AML-193 (cell line): Measurements from ENCODE around the gene PMP22.
A peak's percentile ranks its signal among the peaks of the same experiment; 100 is the strongest.
"Not testable (repeated sequence)": the region's sequence is repeated elsewhere in the genome, so short reads cannot be mapped to it uniquely, and the experiment has no call there.

Experiments
- DNase-seq, 2 experiments: peaks; one replicate each; lab custom pipeline; 2025; lab: John Stamatoyannopoulos, UW

Gene PMP22

DNA sequence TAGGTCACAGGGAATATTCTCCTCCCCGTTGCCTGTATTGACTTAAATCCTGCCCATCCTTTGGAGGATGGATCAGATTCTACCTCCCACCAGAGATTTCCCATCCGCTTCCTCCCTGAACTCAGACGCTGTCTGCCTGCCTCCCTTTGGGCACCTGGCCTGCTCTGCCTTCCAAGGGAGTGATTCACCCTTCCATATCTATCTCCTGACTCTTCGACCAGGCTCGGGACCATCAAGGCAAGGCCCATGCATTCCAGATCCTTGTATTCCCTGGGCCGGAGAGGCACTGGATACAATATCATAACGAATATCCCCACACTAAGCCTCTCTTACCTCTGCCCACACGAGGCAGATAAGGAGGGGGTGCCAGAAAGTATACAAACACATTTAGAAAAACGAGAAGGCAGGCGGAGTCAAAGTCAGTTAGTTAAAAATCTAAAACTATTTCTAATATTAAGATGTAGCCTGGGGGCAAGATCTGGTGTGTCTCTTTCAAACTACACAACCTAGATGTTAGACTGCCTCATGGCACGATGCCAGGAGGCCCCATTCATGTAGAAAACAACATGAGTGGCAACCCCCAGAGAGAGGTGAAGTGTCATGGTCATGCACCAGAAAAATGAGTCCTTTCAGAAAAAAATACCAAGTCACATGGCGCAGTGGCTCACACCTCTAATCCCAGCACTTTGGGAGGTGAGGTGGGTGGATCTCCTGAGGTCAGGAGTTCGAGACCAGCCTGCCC is 9.2 kb downstream of the PMP22 start:
- DNase-seq = no peak

- DNase-seq = no peak
Observed at GRCh38 chr17:15250135-15250860, 14.8 kb downstream of the PMP22 start.

GRCh38 chr17:15249487-15249886 is 15.6 kb downstream of the PMP22 start:
- no peak for DNase-seq

GRCh38 chr17:15247891-15248529 is 17.1 kb downstream of the PMP22 start:
- no peak for DNase-seq

DNA sequence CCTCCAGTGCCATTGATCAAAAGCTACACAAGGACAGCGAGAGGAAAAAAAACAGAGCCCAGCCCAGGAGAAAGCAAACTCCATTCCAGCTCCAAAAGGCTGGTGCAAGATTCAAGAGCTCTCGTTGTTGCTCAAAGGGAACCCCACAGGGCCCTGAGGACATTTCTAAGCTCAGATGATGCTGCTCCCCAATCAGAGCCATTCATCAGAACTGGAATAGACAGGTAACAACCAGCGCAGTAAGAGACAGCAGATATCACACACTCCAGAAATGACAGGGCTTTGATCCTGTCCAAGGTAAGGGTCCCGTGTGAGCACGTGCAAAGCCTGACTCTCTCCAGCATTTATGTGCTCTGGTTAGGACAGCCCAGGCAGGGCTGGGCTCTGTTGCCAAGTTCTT is 20.1 kb downstream of the PMP22 start:
- DNase-seq = no peak

DNA sequence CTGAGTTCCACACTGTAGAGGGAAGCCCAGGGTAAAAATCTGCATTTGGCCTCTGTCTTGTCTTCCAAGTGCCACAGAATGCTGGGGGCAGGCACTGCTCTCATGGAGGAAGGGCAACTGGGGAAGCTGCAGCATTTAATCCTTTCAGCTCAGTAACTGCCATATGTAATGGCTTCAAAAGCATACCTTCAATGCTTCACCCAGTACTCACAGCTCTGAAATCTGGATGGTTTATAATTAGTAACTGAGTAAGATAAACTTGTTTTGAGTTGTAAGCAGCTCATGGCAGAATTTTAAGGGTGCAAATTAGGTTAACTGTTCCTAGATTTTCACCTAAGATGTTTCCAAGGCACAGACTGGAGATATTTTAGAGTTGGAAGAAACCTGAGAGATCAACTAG is 24.5 kb downstream of the PMP22 start:
- DNase-seq = no peak

- DNase-seq = no peak
Observed at GRCh38 chr17:15239491-15239890, 25.6 kb downstream of the PMP22 start.

DNA sequence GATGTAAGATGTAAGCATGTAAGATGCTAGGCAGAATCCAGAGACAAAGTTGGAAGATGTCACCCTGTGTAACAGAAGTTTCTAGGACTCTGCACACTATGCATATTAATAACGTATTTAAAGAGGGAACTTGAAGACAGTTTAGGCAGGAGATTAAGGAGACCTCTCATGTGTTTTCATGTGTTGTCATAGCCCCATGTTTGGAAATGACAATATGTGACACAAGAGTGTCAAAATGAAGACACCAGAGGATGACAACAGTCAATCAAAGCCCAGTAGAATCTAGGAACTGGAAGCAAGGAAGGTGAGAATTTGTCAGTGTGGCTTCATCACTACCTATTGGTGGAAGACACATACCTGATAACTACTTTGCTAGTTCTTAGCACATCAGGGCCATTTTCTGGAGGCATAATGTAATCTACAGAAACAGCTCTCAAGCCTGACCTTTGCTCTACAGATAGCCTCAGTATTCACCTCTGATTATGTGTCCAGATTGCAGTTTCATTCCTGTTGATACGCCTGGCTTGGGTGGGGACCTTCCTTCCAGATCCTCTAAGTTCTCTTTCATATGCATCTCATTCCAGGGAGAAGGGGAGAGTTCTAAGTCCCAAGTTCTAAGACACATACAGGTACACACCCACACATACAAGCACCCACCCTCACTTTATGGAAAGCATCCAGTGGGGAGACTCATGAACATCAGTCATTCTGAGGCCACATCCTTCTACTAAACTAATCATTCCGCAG is 26.3 kb downstream of the PMP22 start:
- no peak for DNase-seq

- peak; percentile 51 to 55 for DNase-seq
Observed at GRCh38 chr17:15238057-15238456, 27.1 kb downstream of the PMP22 start.

DNA sequence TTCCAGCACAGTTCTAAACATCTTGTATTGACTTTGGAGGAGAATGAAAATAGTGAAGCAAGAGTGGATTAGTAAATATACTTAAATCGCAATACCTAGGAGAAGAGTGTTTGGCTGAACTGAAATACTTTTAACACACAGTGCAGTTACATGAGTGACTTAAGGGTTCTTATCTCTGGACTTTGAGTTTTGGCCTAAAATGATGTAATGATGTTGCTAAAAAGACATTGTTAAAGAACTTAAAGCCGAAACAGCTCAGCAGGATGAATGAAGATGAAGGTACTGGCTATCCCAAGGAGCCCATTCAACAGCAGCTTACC is 28.1 kb downstream of the PMP22 start:
- DNase-seq = no peak

DNA sequence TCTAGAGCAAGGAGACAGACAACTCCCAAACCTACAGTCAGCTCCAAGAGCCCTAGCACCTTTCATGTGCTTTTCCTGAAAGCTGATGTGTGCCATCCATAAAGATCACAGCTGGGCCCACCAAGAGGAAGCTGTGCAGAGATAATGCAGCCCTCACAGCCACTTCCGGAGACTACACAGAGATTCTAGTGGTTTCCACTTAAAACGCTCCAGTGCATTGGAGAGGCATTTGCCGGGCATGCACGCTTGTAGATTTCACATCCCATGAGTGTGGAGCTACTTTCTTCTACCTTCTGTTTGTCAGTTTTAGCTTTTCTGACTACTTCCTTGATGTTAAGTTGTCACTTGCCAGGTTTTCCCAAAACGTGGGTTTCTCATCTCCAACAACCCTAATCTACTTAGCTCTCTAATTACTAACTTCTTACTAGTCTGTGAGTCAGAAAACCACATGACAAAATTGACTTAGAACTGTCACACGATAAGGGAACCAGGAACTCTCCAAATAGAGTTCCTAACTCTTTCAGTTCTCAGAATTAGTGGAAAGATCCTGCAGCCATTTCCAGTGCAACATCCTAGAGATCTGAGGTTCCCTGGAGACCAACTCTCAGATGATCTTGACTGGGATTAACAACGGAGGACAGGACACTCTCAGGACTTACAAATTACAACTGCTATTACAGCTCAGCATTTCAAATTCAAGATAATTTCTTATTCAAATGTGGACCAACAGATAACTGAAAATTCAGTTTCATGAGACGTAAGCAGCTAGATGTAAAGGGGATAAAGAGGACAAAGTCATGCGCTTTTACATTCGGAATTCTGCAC is 28.6 kb downstream of the PMP22 start:
- DNase-seq = peak in 1 of 2 experiments; percentile 0

DNA sequence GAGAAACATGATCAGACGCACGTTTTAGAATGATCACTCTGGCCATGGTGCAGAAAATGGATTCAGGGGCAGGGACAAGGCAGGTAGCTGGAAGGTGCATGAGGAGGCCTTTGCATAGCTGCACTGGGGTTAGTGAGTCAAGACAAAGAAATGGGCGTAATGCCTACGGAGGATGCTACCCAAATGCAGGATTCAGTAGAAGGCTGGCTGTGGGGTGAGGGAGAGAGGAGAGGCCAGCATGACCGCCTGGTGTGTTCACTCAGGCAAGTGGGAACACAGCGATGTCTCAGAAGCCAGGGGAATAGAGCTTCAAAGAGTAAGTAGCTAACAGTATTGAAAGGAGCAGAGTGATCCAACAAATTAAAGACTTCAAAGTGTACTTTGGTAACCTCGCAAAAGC is 31.2 kb downstream of the PMP22 start:
- no peak for DNase-seq

- peak; percentile 2 to 8 for DNase-seq
Observed at GRCh38 chr17:15233022-15233805, 31.9 kb downstream of the PMP22 start.

DNA sequence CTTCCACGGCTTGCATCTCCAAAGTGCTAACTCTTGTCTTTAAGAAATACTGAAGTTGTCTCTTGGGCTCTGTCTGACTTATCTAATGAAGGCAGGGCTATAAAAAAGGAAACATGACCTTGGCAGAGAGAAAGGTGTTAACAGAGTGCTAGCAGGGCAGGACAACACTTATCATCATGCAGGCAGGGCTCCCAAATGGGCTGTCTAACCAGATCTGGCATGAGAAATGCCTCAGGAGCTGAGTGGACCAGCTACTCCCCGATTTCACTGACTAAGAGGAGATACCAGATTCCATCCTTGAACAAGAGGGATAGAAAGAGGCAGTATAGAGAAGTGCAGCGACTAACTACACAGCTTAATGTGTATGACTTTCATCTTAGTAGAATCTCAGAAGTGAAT is 32.6 kb downstream of the PMP22 start:
- no peak for DNase-seq

DNA sequence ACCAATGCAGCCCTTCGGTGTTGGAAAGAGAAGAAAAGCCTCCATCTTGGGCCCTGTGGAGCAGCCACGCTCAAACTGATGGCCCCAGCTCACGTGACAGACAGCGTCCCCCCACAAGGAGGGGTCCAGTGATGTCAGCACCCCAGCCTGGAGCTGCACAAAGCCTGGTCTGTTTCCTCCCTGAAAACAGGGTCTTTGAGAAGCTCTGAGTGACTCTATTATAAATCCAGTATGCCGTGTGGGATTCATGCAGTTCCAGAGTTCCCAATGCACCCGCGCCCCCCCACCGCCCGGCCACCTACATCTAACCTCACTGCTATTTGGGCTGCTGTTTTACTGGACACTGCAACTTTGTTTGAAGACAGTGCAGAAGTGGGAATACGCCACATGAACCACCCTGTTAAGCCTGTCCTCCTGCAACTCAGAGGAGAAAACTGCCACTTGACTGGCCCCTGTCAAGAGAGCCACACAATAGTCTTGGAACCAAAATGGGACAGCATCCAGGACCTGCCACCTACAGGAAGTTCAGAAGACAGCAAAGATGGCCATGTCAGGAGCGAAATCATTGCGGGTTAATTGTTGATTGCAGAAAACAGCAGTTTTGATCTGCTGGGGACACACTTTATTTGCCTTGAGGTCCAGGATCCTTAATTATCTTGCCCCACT is 33.1 kb downstream of the PMP22 start:
- DNase-seq = no peak

GRCh38 chr17:15230866-15231265 is 34.3 kb downstream of the PMP22 start:
- DNase-seq = no peak

GRCh38 chr17:15221827-15222226 is 43.3 kb downstream of the PMP22 start:
- not testable (repeated sequence) for DNase-seq

GRCh38 chr17:15220785-15221184 is 44.3 kb downstream of the PMP22 start:
- no peak for DNase-seq

DNA sequence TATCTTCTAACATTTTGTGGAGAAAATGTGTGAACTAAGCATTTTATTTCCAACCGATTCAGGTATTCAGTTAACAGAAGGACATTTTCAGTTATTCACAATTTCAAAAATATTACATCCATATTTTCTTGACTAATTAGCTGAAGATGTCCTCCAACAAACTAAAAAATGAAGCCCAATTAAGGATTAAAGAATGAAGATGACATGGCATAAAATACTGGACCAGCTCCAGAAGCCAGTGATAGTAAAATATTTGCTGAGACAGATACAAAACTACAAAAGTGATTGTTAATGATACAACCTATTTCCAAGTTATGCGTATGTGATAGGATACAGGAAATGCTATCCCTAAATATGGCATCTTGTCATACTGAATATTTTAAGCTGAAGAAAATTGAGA is 48.6 kb downstream of the PMP22 start:
- DNase-seq = no peak

- peak; percentile 0 to 3 for DNase-seq
Observed at GRCh38 chr17:15213381-15214087, 51.6 kb downstream of the PMP22 start.
